Neural progenitor cell (in vitro differentiated cells): ENCODE results near the gene CXorf65. TPM values are rescaled to one million over a fixed set of nuclear protein-coding genes. Genes with fewer than 3 reads are reported as not detected.

Experiments used
- DNase-seq: peaks from one replicate; pipeline ENCODE4 v3.0.0-alpha.2; 2016; ENCODE audit warnings: low spot score
- H2AFZ ChIP-seq: fragments of 200-600 bp; sonication (generic); replicated peaks from 2 replicates; pipeline ENCODE4 v1.6.1; 2016; ENCODE audit warnings: antibody characterized with exemption
- H3F3A ChIP-seq: fragments of 200-600 bp; sonication (generic); 2 replicates; pipeline ENCODE4 v1.6.1; 2016; ENCODE audit warnings: antibody characterized with exemption, low read depth
- H3K27ac ChIP-seq: fragments of 200-600 bp; sonication (generic); 2 replicates; pipeline ENCODE4 v1.5.1; 2016; ENCODE audit warnings: mild to moderate bottlenecking
- H3K27me3 ChIP-seq: fragments of 200-600 bp; sonication (generic); 2 replicates; pipeline ENCODE4 v1.6.1; 2016; ENCODE audit warnings: mild to moderate bottlenecking, moderate library complexity
- H3K36me3 ChIP-seq: fragments of 200-600 bp; sonication (generic); 2 replicates; pipeline ENCODE4 v1.5.1; 2016
- H3K4me1 ChIP-seq: fragments of 200-600 bp; sonication (generic); 2 replicates; pipeline ENCODE4 v1.6.1; 2016; ENCODE audit warnings: mixed run types
- H3K4me2 ChIP-seq: fragments of 200-600 bp; sonication (generic); 2 replicates; pipeline ENCODE4 v1.6.1; 2016
- H3K4me3 ChIP-seq: fragments of 200-600 bp; sonication (generic); 2 replicates; pipeline ENCODE4 v1.5.1; 2016
- H3K79me2 ChIP-seq: fragments of 200-600 bp; sonication (generic); 2 replicates; pipeline ENCODE4 v1.6.1; 2016; ENCODE audit warnings: low read depth
- H3K9ac ChIP-seq: fragments of 200-600 bp; sonication (generic); 2 replicates; pipeline ENCODE4 v1.6.1; 2016
- H3K9me3 ChIP-seq: fragments of 200-600 bp; sonication (generic); 2 replicates; pipeline ENCODE4 v1.5.1; 2016; ENCODE audit warnings: low read depth
- H4K20me1 ChIP-seq: fragments of 200-600 bp; sonication (generic); 2 replicates; pipeline ENCODE4 v1.6.1; 2016; ENCODE audit warnings: low read depth
- H3K27ac Mint-ChIP-seq: 3 replicates; pipeline ENCODE4 v1.8.0; 2021; ENCODE audit warnings: mixed read lengths
- H3K27me3 Mint-ChIP-seq: 2 replicates; pipeline ENCODE4 v1.8.0; 2022; ENCODE audit warnings: low read depth, mild to moderate bottlenecking, inconsistent platforms, moderate library complexity, mixed read lengths; ENCODE audit not compliant: insufficient read depth
- H3K36me3 Mint-ChIP-seq: 3 replicates; pipeline ENCODE4 v1.8.0; 2021; ENCODE audit warnings: mixed read lengths
- H3K4me1 Mint-ChIP-seq: 3 replicates; pipeline ENCODE4 v1.8.0; 2021; ENCODE audit warnings: mixed read lengths
- H3K4me3 Mint-ChIP-seq: 3 replicates; pipeline ENCODE4 v1.8.0; 2021; ENCODE audit warnings: mild to moderate bottlenecking, moderate library complexity, mixed read lengths
- H3K9me3 Mint-ChIP-seq: 3 replicates; pipeline ENCODE4 v1.8.0; 2020; ENCODE audit warnings: mixed read lengths
- CTCF ChIP-seq: fragments of 200-600 bp; sonication (generic); IDR thresholded peaks from 2 replicates; pipeline ENCODE4 v1.5.1; 2017; ENCODE audit warnings: antibody characterized with exemption, mild to moderate bottlenecking
- EZH2 ChIP-seq: fragments of 200-600 bp; sonication (generic); IDR thresholded peaks from 2 replicates; pipeline ENCODE4 v1.6.1; 2017; ENCODE audit warnings: antibody characterized with exemption, mild to moderate bottlenecking, moderate library complexity
- EZH2phosphoT487 ChIP-seq: fragments of 200-600 bp; sonication (generic); IDR thresholded peaks from 2 replicates; pipeline ENCODE4 v1.6.1; 2017; ENCODE audit warnings: antibody characterized with exemption
- total RNA-seq: library from RNA; depleted of rRNA; stranded (reverse); fragments of >200 nt; gene quantifications from 2 replicates; pipeline ENCODE4 v1.2.3, GENCODE V29; 2015; ENCODE audit warnings: low replicate concordance

CXorf65 gene
- total RNA-seq, 1 donor from 2014 or later = not detected

- Mint-ChIP-seq H3K9me3 (peaks cover 15% of the 10 kb centered on the region), H3K36me3 (peaks cover 36% of the 10 kb centered on the region), H3K4me3 (no peak overlapping the region), H3K27me3 (peaks cover 2% of the 10 kb centered on the region), H3K27ac (no peak overlapping the region), H3K4me1 (peaks cover 9% of the 10 kb centered on the region)
- Histone ChIP-seq H3K4me2 (no peak overlapping the region), H3K27ac (no peak overlapping the region), H3K4me3 (no peak overlapping the region), H3F3A (no peaks in the 10 kb centered on the region), H3K9ac (no peak overlapping the region), H4K20me1 (no peaks in the 10 kb centered on the region), H2AFZ (no peak overlapping the region), H3K27me3 (no peaks in the 10 kb centered on the region), H3K4me1 (no peaks in the 10 kb centered on the region), H3K9me3 (no peaks in the 10 kb centered on the region), H3K79me2 (no peaks in the 10 kb centered on the region), H3K36me3 (no peaks in the 10 kb centered on the region)
- TF ChIP-seq CTCF (no peak), EZH2 (no peak), EZH2phosphoT487 (no peak)
- DNase-seq = no peak
Observed at GRCh38 chrX:71131510-71131909, 25.0 kb upstream of the CXorf65 start.

GRCh38 chrX:71128915-71129765, 22.6 kb upstream of the CXorf65 start:
- H3F3A ChIP-seq = no peaks in the 10 kb centered on the region
- H3K9me3 ChIP-seq = no peaks in the 10 kb centered on the region
- no peak overlapping the region for H3K4me3 ChIP-seq
- no peaks in the 10 kb centered on the region for H3K27me3 ChIP-seq
- H3K4me1 Mint-ChIP-seq = peaks cover 9% of the 10 kb centered on the region
- TF ChIP-seq EZH2 (no peak), CTCF (peak; percentile 72)
- peaks cover 32% of the 10 kb centered on the region for H3K36me3 Mint-ChIP-seq
- H2AFZ ChIP-seq = no peak overlapping the region
- DNase-seq = peak; percentile 62
- no peak overlapping the region for H3K27ac ChIP-seq
- no peaks in the 10 kb centered on the region for H4K20me1 ChIP-seq
- peaks cover 2% of the 10 kb centered on the region for H3K27me3 Mint-ChIP-seq
- no peak overlapping the region for H3K4me2 ChIP-seq
- H3K4me1 ChIP-seq = no peaks in the 10 kb centered on the region
- H3K27ac Mint-ChIP-seq = no peak overlapping the region
- H3K79me2 ChIP-seq = no peaks in the 10 kb centered on the region
- H3K4me3 Mint-ChIP-seq = no peak overlapping the region
- H3K9me3 Mint-ChIP-seq = peaks cover 19% of the 10 kb centered on the region
- no peaks in the 10 kb centered on the region for H3K36me3 ChIP-seq
- H3K9ac ChIP-seq = no peak overlapping the region

GRCh38 chrX:71128166-71128833, 21.8 kb upstream of the CXorf65 start:
- no peak overlapping the region for H3K27ac Mint-ChIP-seq
- Histone ChIP-seq H3K4me2 (no peak overlapping the region), H2AFZ (no peak overlapping the region), H3K27ac (no peak overlapping the region), H3K4me3 (no peak overlapping the region), H3K9ac (no peak overlapping the region), H3K79me2 (no peaks in the 10 kb centered on the region), H3K9me3 (no peaks in the 10 kb centered on the region), H4K20me1 (no peaks in the 10 kb centered on the region), H3F3A (no peaks in the 10 kb centered on the region), H3K36me3 (no peaks in the 10 kb centered on the region), H3K4me1 (no peaks in the 10 kb centered on the region), H3K27me3 (no peaks in the 10 kb centered on the region)
- peaks cover 9% of the 10 kb centered on the region for H3K4me1 Mint-ChIP-seq
- no peak for TF ChIP-seq EZH2
- TF ChIP-seq EZH2phosphoT487 = no peak
- no peak for TF ChIP-seq CTCF
- no peak for DNase-seq
- H3K36me3 Mint-ChIP-seq = peaks cover 32% of the 10 kb centered on the region
- H3K4me3 Mint-ChIP-seq = no peak overlapping the region
- peaks cover 2% of the 10 kb centered on the region for H3K27me3 Mint-ChIP-seq
- peaks cover 19% of the 10 kb centered on the region for H3K9me3 Mint-ChIP-seq
